Occipital lobe (tissue), 2 donors: ENCODE data around the gene TPRG1. TPM values are rescaled to one million over a fixed set of nuclear protein-coding genes. Genes with fewer than 3 reads are reported as not detected.

Source experiments
- DNase-seq: peaks from one replicate; lab custom pipeline; 2025; lab: John Stamatoyannopoulos, UW
- total RNA-seq: library from RNA; depleted of rRNA; stranded (reverse); fragments of >200 nt; gene quantifications from one replicate; pipeline ENCODE4 v1.2.3, GENCODE V29; 2014

Gene TPRG1
- total RNA-seq, 1 donor from 2014 or later = 0.94 TPM

DNA sequence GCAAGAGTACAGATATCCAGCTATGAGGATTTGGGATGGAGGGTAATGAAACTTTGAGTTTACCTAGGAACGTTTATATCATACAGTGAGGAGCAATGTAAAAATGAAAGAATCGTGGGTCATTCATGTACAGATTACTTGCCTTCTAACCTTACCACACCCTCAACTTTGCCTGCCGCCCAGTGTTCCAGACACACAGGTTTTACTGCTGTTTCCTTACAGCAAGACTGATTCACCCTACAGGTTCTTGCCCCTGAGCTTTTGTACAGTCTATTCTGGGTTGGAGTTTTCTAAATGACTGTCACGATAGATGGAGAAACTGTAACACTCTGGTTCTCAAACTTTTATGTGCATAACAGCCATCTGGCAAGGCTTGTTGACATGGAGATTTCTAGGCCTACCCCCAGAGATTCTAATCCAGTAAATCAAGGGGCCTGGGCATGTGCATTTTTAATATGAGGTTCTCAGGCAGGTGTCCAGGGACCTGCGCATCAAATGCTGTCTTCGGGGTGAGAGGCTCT lies 6.6 kb upstream of the TPRG1 start:
- no peak for DNase-seq

GRCh38 chr3:189166321-189166720 lies 5.5 kb upstream of the TPRG1 start:
- DNase-seq = no peak

DNA sequence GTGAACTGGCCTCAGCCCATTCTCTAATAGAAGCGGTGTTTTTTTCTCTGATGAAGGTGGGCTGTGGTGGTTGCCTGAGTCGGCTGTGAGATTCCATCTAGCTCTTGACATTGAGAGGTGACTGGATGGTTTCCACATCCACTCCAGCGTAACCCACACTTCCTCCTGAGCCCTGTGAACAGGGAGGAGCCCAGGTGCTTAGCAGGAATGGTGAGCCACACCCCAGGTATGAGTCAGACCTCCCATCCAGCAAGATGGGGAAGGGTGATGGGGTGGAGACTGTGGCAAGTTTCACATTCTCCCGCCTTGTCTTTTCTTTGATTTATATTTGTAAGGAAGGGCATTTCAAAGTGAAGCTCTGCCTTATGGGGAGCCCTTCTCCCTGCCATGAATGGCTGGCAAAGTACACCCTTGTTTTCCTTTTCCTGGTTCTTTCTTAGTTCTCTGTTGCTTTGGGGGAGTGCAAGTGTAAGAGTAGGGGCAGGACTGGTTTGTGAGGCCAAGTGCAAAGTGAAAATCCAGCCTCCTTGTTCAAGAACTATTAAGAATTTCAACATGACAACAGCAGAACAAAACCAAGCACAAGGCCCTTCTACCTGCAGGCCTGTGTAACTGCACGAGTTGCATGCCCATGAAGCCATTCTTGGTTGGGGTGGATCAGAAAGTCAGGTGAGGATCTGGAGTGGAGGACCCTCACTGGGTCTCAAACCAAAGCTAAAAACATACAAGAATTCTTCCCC lies 4.6 kb upstream of the TPRG1 start:
- DNase-seq = no peak

- DNase-seq = no peak
Measured at GRCh38 chr3:189168711-189169110, 3.1 kb upstream of the TPRG1 start.

GRCh38 chr3:189169728-189170127 lies 2.0 kb upstream of the TPRG1 start:
- no peak for DNase-seq

DNA sequence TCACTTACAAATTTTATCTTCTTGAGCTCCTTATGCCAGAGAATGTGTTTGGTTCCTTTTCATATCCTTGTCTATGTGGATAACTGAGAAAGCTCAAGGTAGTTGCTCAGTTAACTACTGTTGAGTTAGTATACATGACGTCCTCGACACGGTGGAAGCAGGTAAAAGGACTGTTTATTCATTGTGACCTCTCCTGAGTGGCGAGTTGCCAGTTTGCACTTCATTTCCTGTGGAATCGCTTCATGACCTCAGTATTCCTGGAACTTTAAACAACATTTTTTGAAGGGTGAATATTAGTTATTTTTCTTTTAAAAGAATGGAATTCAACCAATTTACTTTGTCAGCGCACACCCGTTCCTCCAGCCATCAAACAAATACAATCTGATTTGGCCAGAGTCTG lies 1.2 kb upstream of the TPRG1 start:
- DNase-seq = no peak

DNA sequence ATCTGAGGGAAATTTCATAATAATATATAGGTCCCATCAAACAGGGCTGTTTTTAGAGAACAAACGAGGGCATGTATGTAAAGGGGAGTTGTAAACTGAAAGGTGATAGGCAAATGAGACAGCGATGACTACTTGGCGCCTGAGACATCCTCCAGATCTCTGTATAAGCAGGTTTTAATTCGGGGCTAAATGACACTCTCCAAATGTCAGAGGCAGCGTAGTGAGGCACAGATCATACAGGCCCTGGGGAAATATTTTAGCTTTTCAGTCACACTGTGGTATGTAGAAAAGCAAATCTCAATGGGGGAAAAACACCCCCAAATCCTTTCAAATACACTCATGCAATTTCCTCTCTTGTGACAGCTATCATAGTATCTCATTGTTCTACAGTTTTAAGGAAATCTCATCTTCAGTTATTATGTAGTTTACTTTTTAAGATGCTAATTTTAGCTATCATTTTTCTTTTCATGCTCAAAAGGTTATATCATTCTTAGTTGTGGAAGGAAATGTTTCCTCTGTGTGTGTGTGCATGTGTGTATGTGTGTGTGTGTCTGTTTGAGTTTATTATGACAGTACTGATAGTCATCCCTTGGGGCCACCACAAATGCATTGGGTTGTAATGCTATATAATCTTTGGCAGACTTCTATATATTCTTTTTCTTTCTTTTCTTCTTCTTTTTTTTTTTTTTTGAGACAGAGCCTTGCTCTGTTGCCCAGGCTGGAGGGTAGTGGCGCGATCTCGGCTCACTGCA lies 1.1 kb downstream of the TPRG1 start:
- DNase-seq = no peak

DNA sequence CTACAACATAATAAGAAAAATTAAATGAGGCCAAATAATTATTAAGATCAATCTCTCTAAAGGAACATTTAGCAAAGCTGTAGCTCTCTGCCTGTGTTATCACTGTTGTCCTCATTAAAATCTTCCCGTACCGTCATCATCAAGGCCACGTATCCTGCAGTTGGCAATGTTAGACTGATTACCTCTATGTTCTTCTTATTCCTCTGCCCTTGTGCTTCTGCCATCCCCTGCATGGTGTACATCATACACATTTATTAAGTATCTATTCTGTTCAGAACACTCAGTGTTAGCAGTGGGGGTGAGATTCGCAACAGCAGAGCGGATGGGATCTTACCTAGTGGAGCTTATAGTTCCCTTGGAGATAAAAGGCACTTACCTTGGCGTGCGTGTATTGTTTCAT lies 12.8 kb downstream of the TPRG1 start:
- DNase-seq = no peak

DNA sequence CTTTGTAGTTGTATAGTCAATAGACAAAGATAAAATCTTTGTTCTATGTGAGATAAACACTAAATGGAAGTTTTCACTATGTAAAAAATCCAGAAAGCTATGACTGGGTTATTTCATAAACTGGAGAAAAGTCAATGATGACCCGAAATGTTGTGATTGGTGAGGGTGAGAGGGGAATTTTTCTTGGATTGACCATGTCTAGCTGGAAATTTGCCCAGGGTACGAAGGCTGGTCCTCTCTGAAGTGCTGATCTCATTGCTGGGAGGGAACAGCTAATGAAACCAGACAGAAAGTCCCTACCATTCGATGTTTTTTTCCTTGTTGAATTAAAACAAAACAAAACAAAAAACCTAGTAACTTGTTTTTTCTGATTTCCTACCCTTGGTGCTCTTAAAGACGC lies 14.3 kb downstream of the TPRG1 start:
- DNase-seq = no peak

DNA sequence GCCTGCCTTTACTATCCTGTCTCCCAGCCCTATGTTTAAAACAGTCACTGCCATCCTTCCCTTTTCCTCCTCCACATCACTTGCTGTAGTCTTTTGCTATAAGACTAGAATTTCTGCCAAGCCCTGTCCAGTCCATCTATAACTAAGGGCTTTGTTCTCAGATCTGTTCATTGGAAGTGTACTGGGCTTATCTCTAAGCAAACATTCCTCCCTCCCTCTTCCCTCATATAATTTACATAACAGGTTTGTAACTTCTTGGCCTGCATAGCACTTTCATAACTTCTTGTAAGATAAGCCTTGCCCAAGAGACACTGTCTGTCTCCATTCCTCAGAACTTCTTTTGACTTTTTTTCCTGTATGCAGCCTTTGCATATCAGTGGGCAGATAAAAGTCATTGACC lies 16.7 kb downstream of the TPRG1 start:
- no peak for DNase-seq

- no peak for DNase-seq
Measured at GRCh38 chr3:189192725-189193124, 21.0 kb downstream of the TPRG1 start.

DNA sequence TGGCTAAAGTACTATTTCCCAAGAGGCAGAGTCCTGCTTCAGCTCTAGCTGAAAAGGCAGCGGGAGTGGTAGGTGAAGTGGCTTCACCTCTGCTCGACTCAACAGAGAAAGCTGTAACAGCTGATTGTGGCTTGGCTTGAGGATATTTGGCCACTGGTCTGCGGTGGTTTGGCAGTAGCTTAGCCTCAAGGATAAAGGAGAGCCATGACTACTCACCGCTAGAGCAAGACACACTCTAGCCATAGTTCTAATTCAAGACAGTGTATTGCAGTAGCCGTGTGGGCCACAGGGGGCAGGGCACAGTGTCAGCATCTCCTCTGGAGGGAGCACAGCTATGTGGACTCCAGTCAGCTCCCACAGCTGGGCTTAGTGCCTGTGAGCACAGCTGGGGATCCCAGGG lies 23.5 kb downstream of the TPRG1 start:
- no peak for DNase-seq

GRCh38 chr3:189202106-189202505 lies 30.3 kb downstream of the TPRG1 start:
- DNase-seq = no peak

GRCh38 chr3:189202583-189202982 lies 30.8 kb downstream of the TPRG1 start:
- DNase-seq = no peak

DNA sequence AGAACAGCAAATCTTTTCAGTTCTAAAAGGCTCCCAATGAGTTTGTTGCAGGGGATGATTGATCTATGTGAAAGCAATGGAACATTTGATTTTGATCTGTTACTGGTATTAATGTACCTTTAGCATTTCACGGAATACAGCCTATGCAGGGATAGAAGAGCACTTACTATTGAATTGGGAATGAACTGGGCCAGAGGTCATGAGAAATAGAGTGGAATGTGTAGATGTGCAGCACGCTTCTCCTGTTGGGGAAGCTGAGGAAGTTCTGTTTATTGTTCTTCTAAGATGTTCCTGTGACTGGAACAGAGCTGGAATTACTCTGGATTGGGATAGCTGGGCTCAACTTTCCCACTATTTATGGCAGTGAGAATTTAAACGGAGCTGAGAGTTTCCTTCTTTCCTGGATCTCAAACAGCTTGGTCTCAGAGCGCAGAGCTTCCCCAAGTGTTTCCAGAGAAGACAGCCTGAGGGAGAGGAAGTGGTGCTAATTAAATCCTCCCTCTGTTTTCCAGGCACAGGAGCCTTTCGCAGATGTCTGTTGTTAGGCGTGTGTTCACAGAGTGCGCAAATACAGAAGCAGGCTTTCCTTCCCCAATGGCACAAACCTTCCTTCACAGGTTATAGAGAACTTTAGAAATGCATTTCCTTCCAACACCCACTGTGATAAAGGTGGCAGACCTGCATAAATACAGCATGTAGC lies 32.5 kb downstream of the TPRG1 start:
- no peak for DNase-seq

- DNase-seq = no peak
Measured at GRCh38 chr3:189204937-189205336, 33.2 kb downstream of the TPRG1 start.

GRCh38 chr3:189210251-189210770 lies 38.5 kb downstream of the TPRG1 start:
- no peak for DNase-seq

DNA sequence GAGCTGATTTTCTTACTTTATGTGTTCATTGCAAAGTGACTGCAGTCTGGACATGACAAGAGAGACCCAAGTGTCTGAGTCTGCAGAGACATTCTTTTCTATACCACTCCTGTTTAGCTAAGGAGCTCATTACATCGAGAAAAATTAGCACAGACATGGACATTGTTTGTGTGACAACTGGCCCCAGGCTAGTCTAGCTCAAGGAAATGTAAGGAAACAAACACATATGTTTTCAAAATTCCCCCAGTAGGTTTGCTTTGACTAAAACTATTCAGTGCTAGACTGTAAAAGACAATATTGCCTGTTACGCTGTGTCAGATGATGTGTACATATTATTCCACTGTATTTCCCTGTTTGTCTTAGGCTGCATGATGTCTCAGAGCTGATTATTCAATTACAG lies 40.9 kb downstream of the TPRG1 start:
- no peak for DNase-seq

DNA sequence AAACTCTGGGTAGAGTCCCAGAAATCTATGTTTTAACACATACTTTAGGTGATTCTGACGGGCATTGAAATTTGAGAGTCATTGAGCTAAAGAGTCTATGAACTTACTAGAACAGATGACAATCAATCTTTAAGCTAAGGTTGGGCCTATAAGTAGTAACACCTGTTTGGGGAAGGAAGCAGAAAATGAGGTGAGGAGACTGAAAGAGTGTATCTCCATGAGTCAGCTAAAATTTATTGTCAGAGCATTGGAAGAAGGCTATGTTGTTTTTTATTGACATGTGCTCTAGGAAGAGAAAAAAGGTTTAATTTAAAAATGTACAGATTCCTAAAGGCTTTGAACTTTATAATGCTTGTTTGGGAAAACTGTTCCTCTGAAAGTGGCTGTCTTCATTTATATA lies 42.9 kb downstream of the TPRG1 start:
- no peak for DNase-seq

- DNase-seq = no peak
Measured at GRCh38 chr3:189222927-189223636, 51.3 kb downstream of the TPRG1 start.

DNA sequence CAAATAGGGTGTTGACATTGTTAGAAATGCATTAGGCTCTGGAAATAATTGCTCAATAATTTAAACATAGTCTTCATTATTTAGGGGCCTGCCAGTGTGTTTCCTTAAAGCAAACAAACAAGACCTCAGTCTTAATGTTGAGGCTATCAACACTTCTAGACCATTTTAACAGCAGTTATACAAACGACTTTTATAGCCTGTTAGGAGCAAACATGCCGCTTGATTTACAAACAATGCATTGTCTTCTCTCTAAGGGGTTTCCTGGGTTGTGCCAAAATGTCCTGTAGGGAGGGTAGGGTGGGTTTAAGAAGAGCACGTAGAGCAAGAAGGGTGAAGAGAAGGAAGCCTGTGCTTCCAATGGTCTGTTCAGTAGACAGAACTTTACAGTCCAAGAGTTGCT lies 53.7 kb downstream of the TPRG1 start:
- DNase-seq = no peak
